ENCODE data around the gene NECTIN3. TPM values are rescaled to one million over a fixed set of nuclear protein-coding genes. Genes with fewer than 3 reads are reported as not detected.
A peak's percentile ranks its signal among the peaks of the same experiment; 100 is the strongest.

NECTIN3 gene
- total RNA-seq, 6 experiments from 2014 or later: 15.1 to 31.0 (median 23.1) TPM

GRCh38 chr3:111107662-111108035, 36.0 kb downstream of the NECTIN3 start:
- 63% methylated on average over 2 of the region's 2 CpGs for WGBS (ENCODE audit: insufficient coverage, low coverage, low lambda C conversion rate, missing lambda C conversion rate)
- H3K27ac ChIP-seq: no peak overlapping the region
- H3K9me3 ChIP-seq: no peaks in the 10 kb centered on the region
- no peak overlapping the region for H3K4me3 ChIP-seq
- ATAC-seq (peak in 1 of 4 donors; percentile 17), DNase-seq (no peak)
- intact Hi-C loops (cut with DNase I): no loop called here
- no peak for TF ChIP-seq POLR2A (IDR thresholded peaks at IDR 0.05)
- TF ChIP-seq CTCF (IDR thresholded peaks at IDR 0.05): no peak
- H3K4me1 ChIP-seq: peaks cover 0 to 13% (median 0%) of the 10 kb centered on the region in 4 donors
- H3K36me3 ChIP-seq: no peaks in the 10 kb centered on the region
- H3K27me3 ChIP-seq: no peaks in the 10 kb centered on the region

- TF ChIP-seq CTCF (IDR thresholded peaks at IDR 0.05): no peak
- no peak for TF ChIP-seq POLR2A (IDR thresholded peaks at IDR 0.05)
- Histone ChIP-seq H3K36me3 (no peaks in the 10 kb centered on the region), H3K9me3 (no peaks in the 10 kb centered on the region), H3K27me3 (no peaks in the 10 kb centered on the region), H3K27ac (no peak overlapping the region), H3K4me1 (peaks cover 0 to under 1% (median 0%) of the 10 kb centered on the region in 4 donors), H3K4me3 (no peak overlapping the region)
- 77% methylated on average over 2 of the region's 2 CpGs for WGBS (ENCODE audit: insufficient coverage, low coverage, low lambda C conversion rate, missing lambda C conversion rate)
- no peak for ATAC-seq
- intact Hi-C loops (cut with DNase I): no loop called here
- no peak for DNase-seq
Observed at GRCh38 chr3:111112913-111113312, 41.3 kb downstream of the NECTIN3 start.

GRCh38 chr3:111128884-111129283, 57.3 kb downstream of the NECTIN3 start:
- intact Hi-C loops (cut with DNase I): no loop called here
- Histone ChIP-seq H3K9me3 (no peaks in the 10 kb centered on the region), H3K4me3 (no peak overlapping the region), H3K27ac (no peak overlapping the region), H3K36me3 (no peaks in the 10 kb centered on the region), H3K27me3 (no peaks in the 10 kb centered on the region), H3K4me1 (no peaks in the 10 kb centered on the region)
- ATAC-seq: no peak
- TF ChIP-seq POLR2A (IDR thresholded peaks at IDR 0.05): no peak
- TF ChIP-seq CTCF (IDR thresholded peaks at IDR 0.05): no peak
- no peak for DNase-seq

- Histone ChIP-seq H3K27ac (no peak overlapping the region), H3K36me3 (no peaks in the 10 kb centered on the region), H3K4me1 (no peaks in the 10 kb centered on the region), H3K27me3 (no peaks in the 10 kb centered on the region), H3K9me3 (no peaks in the 10 kb centered on the region), H3K4me3 (no peak overlapping the region)
- DNase-seq (no peak), ATAC-seq (no peak)
- intact Hi-C loops (cut with DNase I): no loop called here
- 86% methylated on average over 1 of the region's 1 CpG for whole genome bisulfite sequencing (ENCODE audit: insufficient coverage, low coverage, low lambda C conversion rate, missing lambda C conversion rate)
- TF ChIP-seq POLR2A (IDR thresholded peaks at IDR 0.05) (no peak), CTCF (IDR thresholded peaks at IDR 0.05) (no peak)
Observed at GRCh38 chr3:111130827-111131226, 59.2 kb downstream of the NECTIN3 start.

GRCh38 chr3:111134302-111134701, 62.7 kb downstream of the NECTIN3 start:
- intact Hi-C loops (cut with DNase I): no loop called here
- Histone ChIP-seq H3K4me3 (no peak overlapping the region), H3K27ac (no peak overlapping the region), H3K27me3 (no peaks in the 10 kb centered on the region), H3K4me1 (no peaks in the 10 kb centered on the region), H3K36me3 (no peaks in the 10 kb centered on the region), H3K9me3 (no peaks in the 10 kb centered on the region)
- DNase-seq (no peak), ATAC-seq (no peak)
- TF ChIP-seq POLR2A (IDR thresholded peaks at IDR 0.05) (no peak), CTCF (IDR thresholded peaks at IDR 0.05) (no peak)
